Vagina (tissue), 2 donors: ENCODE measurements around the gene DLG5.

Experiments
- POLR2A ChIP-seq, 2 donors: fragments of 450-650 bp; IDR thresholded peaks; one replicate each; pipeline ENCODE4 v1.6.1; 2017; ENCODE audit warnings: antibody characterized with exemption in 2 of 2, mild to moderate bottlenecking in 2 of 2, moderate library complexity in 2 of 2
- POLR2AphosphoS5 ChIP-seq, 2 donors: sonication (generic); formaldehyde crosslinking; IDR thresholded peaks; one replicate each; pipeline ENCODE4 v1.9.0; 2017; ENCODE audit warnings: antibody characterized with exemption in 2 of 2, mild to moderate bottlenecking in 2 of 2, low read depth in 1 of 2; ENCODE audit not compliant: insufficient read depth in 1 of 2
- TF ChIP-seq, protein P1 (sequence below), 3 experiments: fragments of 450-650 bp in 2 of 3; fragments of 200-600 bp in 1 of 3; sonication (generic) in 1 of 3; IDR thresholded peaks; one replicate each; pipeline ENCODE4 v1.5.1; 2017 to 2019; ENCODE audit warnings: antibody characterized with exemption in 3 of 3, mild to moderate bottlenecking in 2 of 3, moderate library complexity in 2 of 3

- TF ChIP-seq, protein P1, sequence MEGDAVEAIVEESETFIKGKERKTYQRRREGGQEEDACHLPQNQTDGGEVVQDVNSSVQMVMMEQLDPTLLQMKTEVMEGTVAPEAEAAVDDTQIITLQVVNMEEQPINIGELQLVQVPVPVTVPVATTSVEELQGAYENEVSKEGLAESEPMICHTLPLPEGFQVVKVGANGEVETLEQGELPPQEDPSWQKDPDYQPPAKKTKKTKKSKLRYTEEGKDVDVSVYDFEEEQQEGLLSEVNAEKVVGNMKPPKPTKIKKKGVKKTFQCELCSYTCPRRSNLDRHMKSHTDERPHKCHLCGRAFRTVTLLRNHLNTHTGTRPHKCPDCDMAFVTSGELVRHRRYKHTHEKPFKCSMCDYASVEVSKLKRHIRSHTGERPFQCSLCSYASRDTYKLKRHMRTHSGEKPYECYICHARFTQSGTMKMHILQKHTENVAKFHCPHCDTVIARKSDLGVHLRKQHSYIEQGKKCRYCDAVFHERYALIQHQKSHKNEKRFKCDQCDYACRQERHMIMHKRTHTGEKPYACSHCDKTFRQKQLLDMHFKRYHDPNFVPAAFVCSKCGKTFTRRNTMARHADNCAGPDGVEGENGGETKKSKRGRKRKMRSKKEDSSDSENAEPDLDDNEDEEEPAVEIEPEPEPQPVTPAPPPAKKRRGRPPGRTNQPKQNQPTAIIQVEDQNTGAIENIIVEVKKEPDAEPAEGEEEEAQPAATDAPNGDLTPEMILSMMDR (IDR thresholded peaks at IDR 0.05): no peak
- TF ChIP-seq POLR2A (IDR thresholded peaks at IDR 0.05): no peak
- no peak for TF ChIP-seq POLR2AphosphoS5 (IDR thresholded peaks at IDR 0.05; ENCODE audit: insufficient read depth in 1 of 2, low read depth in 1 of 2)
These were observed 94.3 kb downstream of the DLG5 start for GRCh38 chr10:77832238-77832637.
